PC-9 (cell line): ENCODE data around the gene PWWP2B.

Experiments used
- EZH2 ChIP-seq: fragments of 200-600 bp; sonication (generic); IDR thresholded peaks from 2 replicates; pipeline ENCODE4 v1.8.0; 2017; ENCODE audit warnings: antibody characterized with exemption, low read depth
- TF ChIP-seq, protein P1 (sequence below): fragments of 200-600 bp; sonication (generic); conservative IDR thresholded peaks from 2 replicates; pipeline ENCODE4 v1.6.1; 2017; ENCODE audit warnings: mixed run types, antibody characterized with exemption, mild to moderate bottlenecking, moderate library complexity

DNA sequence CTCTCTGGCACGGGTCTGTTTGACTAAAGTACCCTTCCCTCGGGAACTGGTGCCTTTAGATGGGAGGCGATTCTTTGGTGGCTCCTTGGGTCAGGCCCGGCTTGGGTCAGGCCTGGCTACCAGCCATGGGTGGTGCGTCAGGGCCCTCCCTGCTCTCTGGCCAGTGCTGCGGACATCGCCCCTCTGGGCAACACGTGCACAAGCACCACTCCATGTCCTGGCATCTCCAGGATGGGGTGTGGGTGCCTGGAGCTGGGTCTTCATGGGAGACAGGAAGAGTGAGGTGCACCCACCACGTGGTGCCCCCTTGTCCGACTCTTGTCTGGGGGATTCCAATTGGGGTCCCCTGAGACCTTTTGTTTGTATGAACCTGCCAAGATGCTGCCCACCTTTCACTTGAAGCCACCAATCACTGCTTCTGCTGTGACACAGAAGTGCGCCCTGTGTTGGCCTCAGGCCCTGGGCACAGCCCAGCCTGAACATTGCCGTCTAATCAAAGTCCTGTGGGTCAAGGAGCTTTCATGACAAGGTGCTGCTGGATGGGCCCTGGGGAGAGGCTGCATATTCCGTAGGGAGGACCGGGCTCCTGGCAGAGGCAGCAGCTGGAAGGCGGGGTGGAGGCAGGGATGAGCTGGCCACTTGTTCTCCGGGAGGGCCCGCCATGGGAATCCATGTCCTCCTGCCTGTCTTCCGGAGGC is 11.1 kb upstream of the PWWP2B start:
- TF ChIP-seq, protein P1, sequence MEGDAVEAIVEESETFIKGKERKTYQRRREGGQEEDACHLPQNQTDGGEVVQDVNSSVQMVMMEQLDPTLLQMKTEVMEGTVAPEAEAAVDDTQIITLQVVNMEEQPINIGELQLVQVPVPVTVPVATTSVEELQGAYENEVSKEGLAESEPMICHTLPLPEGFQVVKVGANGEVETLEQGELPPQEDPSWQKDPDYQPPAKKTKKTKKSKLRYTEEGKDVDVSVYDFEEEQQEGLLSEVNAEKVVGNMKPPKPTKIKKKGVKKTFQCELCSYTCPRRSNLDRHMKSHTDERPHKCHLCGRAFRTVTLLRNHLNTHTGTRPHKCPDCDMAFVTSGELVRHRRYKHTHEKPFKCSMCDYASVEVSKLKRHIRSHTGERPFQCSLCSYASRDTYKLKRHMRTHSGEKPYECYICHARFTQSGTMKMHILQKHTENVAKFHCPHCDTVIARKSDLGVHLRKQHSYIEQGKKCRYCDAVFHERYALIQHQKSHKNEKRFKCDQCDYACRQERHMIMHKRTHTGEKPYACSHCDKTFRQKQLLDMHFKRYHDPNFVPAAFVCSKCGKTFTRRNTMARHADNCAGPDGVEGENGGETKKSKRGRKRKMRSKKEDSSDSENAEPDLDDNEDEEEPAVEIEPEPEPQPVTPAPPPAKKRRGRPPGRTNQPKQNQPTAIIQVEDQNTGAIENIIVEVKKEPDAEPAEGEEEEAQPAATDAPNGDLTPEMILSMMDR = no peak
- TF ChIP-seq EZH2 = no peak
